Cerebellar nuclear complex (tissue), 1 donor: Measurements from ENCODE around the gene TMEM59L.
"Not testable (repeated sequence)": the region's sequence is repeated elsewhere in the genome, so short reads cannot be mapped to it uniquely, and the experiment has no call there.

Experiments used
- DNase-seq, 2 experiments: peaks; one replicate each; lab custom pipeline; 2025; lab: John Stamatoyannopoulos, UW

TMEM59L gene

GRCh38 chr19:18612772-18613588, at the start of gene TMEM59L:
Gene TMEM59L, plus strand, starts transcription at chr19:18612870. Its CDS starts 89 bp downstream, at chr19:18612959.
- no peak for DNase-seq

- DNase-seq, result no peak
Measured at GRCh38 chr19:18566953-18567352, 45.7 kb upstream of the TMEM59L start.

- no peak for DNase-seq
Measured at GRCh38 chr19:18568367-18568766, 44.3 kb upstream of the TMEM59L start.

- peak; percentile 67 to 89 for DNase-seq
Measured at GRCh38 chr19:18571564-18572344, 40.9 kb upstream of the TMEM59L start, which contains the start of gene UBA52. Gene UBA52, plus strand, starts transcription at chr19:18571857. Its CDS starts 1,444 bp downstream, at chr19:18573301.

- no peak for DNase-seq
Measured at GRCh38 chr19:18574691-18575291, 37.9 kb upstream of the TMEM59L start.

GRCh38 chr19:18576383-18576782, 36.3 kb upstream of the TMEM59L start:
- DNase-seq, result no peak

GRCh38 chr19:18577365-18577914, 35.2 kb upstream of the TMEM59L start:
- DNase-seq, result no peak

- no peak for DNase-seq
Measured at GRCh38 chr19:18580311-18580710, 32.4 kb upstream of the TMEM59L start.

GRCh38 chr19:18586306-18586705, 26.4 kb upstream of the TMEM59L start:
- DNase-seq, result no peak

GRCh38 chr19:18587561-18587960, 25.1 kb upstream of the TMEM59L start:
- DNase-seq, result no peak

GRCh38 chr19:18587962-18588610, 24.6 kb upstream of the TMEM59L start:
- DNase-seq, result no peak

- peak in 1 of 2 experiments; percentile 16 for DNase-seq
Measured at GRCh38 chr19:18588611-18589379, 23.9 kb upstream of the TMEM59L start, which contains the start of gene REX1BD. Gene REX1BD, plus strand, starts transcription at chr19:18588798. Its CDS starts 4 bp downstream, at chr19:18588802.

- no peak for DNase-seq
Measured at GRCh38 chr19:18589380-18590272, 23.0 kb upstream of the TMEM59L start.

GRCh38 chr19:18590273-18591272, 22.1 kb upstream of the TMEM59L start:
- peak; percentile 70 to 91 for DNase-seq

GRCh38 chr19:18591735-18592385, 20.8 kb upstream of the TMEM59L start:
- DNase-seq, result no peak

- not testable (repeated sequence) for DNase-seq
Measured at GRCh38 chr19:18592732-18593131, 19.9 kb upstream of the TMEM59L start.

- DNase-seq, result no peak
Measured at GRCh38 chr19:18593367-18594095, 19.1 kb upstream of the TMEM59L start.
